Measurements from ENCODE around the gene P2RX5. TPM values are rescaled to one million over a fixed set of nuclear protein-coding genes. Genes with fewer than 3 reads are reported as not detected.
A peak's percentile ranks its signal among the peaks of the same experiment; 100 is the strongest.

The P2RX5 gene
- total RNA-seq, 2 experiments from 2014 or later = 69.7 to 77.5 TPM

- Mint-ChIP-seq H3K9me3 (ENCODE audit: low read depth) (no peaks in the 10 kb centered on the region), H3K36me3 (ENCODE audit: low read depth) (no peaks in the 10 kb centered on the region), H3K4me1 (no peaks in the 10 kb centered on the region), H3K27me3 (no peaks in the 10 kb centered on the region), H3K4me3 (no peak overlapping the region), H3K27ac (no peak overlapping the region)
- ATAC-seq (no peak), DNase-seq (no peak)
- ChIA-PET CTCF (no interaction called here), POLR2A (no interaction called here)
- intact Hi-C loops (cut with DNase I, micrococcal nuclease) = no loop called here
These were observed 38.4 kb downstream of the P2RX5 start for GRCh38 chr17:3657588-3657869.

- intact Hi-C loops (cut with DNase I, micrococcal nuclease) = no loop called here
- CTCF ChIA-PET = no interaction called here
These were observed 39.0 kb downstream of the P2RX5 start for GRCh38 chr17:3656755-3657587.

GRCh38 chr17:3656353-3656752 lies 39.6 kb downstream of the P2RX5 start:
- ChIA-PET CTCF (no interaction called here), POLR2A (no interaction called here)
- Mint-ChIP-seq H3K36me3 (ENCODE audit: low read depth) (no peaks in the 10 kb centered on the region), H3K27ac (no peak overlapping the region), H3K27me3 (no peaks in the 10 kb centered on the region), H3K4me3 (no peak overlapping the region), H3K4me1 (no peaks in the 10 kb centered on the region), H3K9me3 (ENCODE audit: low read depth) (no peaks in the 10 kb centered on the region)
- ATAC-seq (no peak), DNase-seq (no peak)
- intact Hi-C loops (cut with DNase I, micrococcal nuclease) = no loop called here

More at GRCh38 chr17:3656755-3657587, 39.0 kb downstream of the P2RX5 start:
- ATAC-seq (no peak), DNase-seq (no peak)
- no peaks in the 10 kb centered on the region for H3K9me3 Mint-ChIP-seq (ENCODE audit: low read depth)
- no peak overlapping the region for H3K27ac Mint-ChIP-seq
- POLR2A ChIA-PET = no interaction called here
- no peaks in the 10 kb centered on the region for H3K4me1 Mint-ChIP-seq
- no peaks in the 10 kb centered on the region for H3K36me3 Mint-ChIP-seq (ENCODE audit: low read depth)
- no peak overlapping the region for H3K4me3 Mint-ChIP-seq
- H3K27me3 Mint-ChIP-seq = no peaks in the 10 kb centered on the region

- DNase-seq (no peak), ATAC-seq (no peak)
- no peaks in the 10 kb centered on the region for H3K9me3 Mint-ChIP-seq (ENCODE audit: low read depth)
- H3K27me3 Mint-ChIP-seq = no peaks in the 10 kb centered on the region
- ChIA-PET CTCF (no interaction called here), POLR2A (no interaction called here)
- no peak overlapping the region for H3K27ac Mint-ChIP-seq
- no peaks in the 10 kb centered on the region for H3K4me1 Mint-ChIP-seq
- no peaks in the 10 kb centered on the region for H3K36me3 Mint-ChIP-seq (ENCODE audit: low read depth)
- intact Hi-C loops (cut with DNase I, micrococcal nuclease) = no loop called here
- no peak overlapping the region for H3K4me3 Mint-ChIP-seq
These were observed 40.2 kb downstream of the P2RX5 start for GRCh38 chr17:3655766-3656165.

- peak overlapping the region; percentile 33 for H3K27ac Mint-ChIP-seq
- no peaks in the 10 kb centered on the region for H3K27me3 Mint-ChIP-seq
- peaks cover 9% of the 10 kb centered on the region for H3K4me1 Mint-ChIP-seq
- CTCF ChIA-PET = interaction anchor here (0.7 to 2.9 kb wide), 10 partner anchors 8 to 599 kb away, joined by 3 to 11 read pairs (median 4); partner anchors contain the start of genes CTNS, NCBP3 and SHPK
- peak; percentile 82 for ATAC-seq
- POLR2A ChIA-PET = interaction anchor here (0.6 kb wide), 2 partner anchors 438 to 858 kb away, joined by 4 to 8 read pairs; no protein-coding TSS in a partner anchor
- no peak overlapping the region for H3K4me3 Mint-ChIP-seq
- intact Hi-C loops (cut with DNase I, micrococcal nuclease) = loop anchor here (1.0 to 10.0 kb wide), 5 partner anchors 46 to 823 kb away; no protein-coding TSS in a partner anchor
- DNase-seq = peak; percentile 79
- peaks cover 12% of the 10 kb centered on the region for H3K36me3 Mint-ChIP-seq (ENCODE audit: low read depth)
- no peaks in the 10 kb centered on the region for H3K9me3 Mint-ChIP-seq (ENCODE audit: low read depth)
These were observed 48.0 kb downstream of the P2RX5 start for GRCh38 chr17:3647769-3648555.

- no peak overlapping the region for H3K4me3 Mint-ChIP-seq
- no peak overlapping the region for H3K27ac Mint-ChIP-seq
- no peak for ATAC-seq
- no peak for DNase-seq
- POLR2A ChIA-PET = interaction anchor here (0.6 kb wide), 1 partner anchor 438 kb away, joined by 4 read pairs; no protein-coding TSS in a partner anchor
- CTCF ChIA-PET = interaction anchor here (0.7 to 2.9 kb wide), 6 partner anchors 11 to 1339 kb away, joined by 3 to 11 read pairs (median 4); partner anchors contain the start of genes CTNS, NCBP3 and SHPK
- H3K36me3 Mint-ChIP-seq (ENCODE audit: low read depth) = peaks cover 16% of the 10 kb centered on the region
- no peaks in the 10 kb centered on the region for H3K9me3 Mint-ChIP-seq (ENCODE audit: low read depth)
- H3K27me3 Mint-ChIP-seq = no peaks in the 10 kb centered on the region
- peaks cover 9% of the 10 kb centered on the region for H3K4me1 Mint-ChIP-seq
- intact Hi-C loops (cut with DNase I, micrococcal nuclease) = loop anchor here (1.0 to 10.0 kb wide), 5 partner anchors 45 to 822 kb away; no protein-coding TSS in a partner anchor
These were observed 48.7 kb downstream of the P2RX5 start for GRCh38 chr17:3647251-3647650.

GRCh38 chr17:3645310-3645709 lies 50.6 kb downstream of the P2RX5 start:
- ATAC-seq = no peak
- DNase-seq = no peak
- CTCF ChIA-PET = interaction anchor here (0.8 kb wide), 1 partner anchor 43 kb away, joined by 3 read pairs; no protein-coding TSS in a partner anchor
- no peak overlapping the region for H3K4me3 Mint-ChIP-seq
- peaks cover 16% of the 10 kb centered on the region for H3K36me3 Mint-ChIP-seq (ENCODE audit: low read depth)
- peak overlapping the region; percentile 19 for H3K27ac Mint-ChIP-seq
- peaks cover 22% of the 10 kb centered on the region for H3K4me1 Mint-ChIP-seq
- POLR2A ChIA-PET = no interaction called here
- H3K9me3 Mint-ChIP-seq (ENCODE audit: low read depth) = no peaks in the 10 kb centered on the region
- H3K27me3 Mint-ChIP-seq = no peaks in the 10 kb centered on the region
- intact Hi-C loops (cut with DNase I, micrococcal nuclease) = loop anchor here (5.0 to 10.0 kb wide), 2 partner anchors 43 to 821 kb away; no protein-coding TSS in a partner anchor

GRCh38 chr17:3643889-3644349 lies 52.0 kb downstream of the P2RX5 start:
- Mint-ChIP-seq H3K4me1 (peaks cover 33% of the 10 kb centered on the region), H3K9me3 (ENCODE audit: low read depth) (no peaks in the 10 kb centered on the region), H3K27me3 (no peaks in the 10 kb centered on the region), H3K27ac (peak overlapping the region; percentile 55), H3K36me3 (ENCODE audit: low read depth) (peaks cover 17% of the 10 kb centered on the region), H3K4me3 (no peak overlapping the region)
- intact Hi-C loops (cut with DNase I, micrococcal nuclease) = loop anchor here in 1 of 2 experiments (10.0 kb wide), 1 partner anchor 819 kb away; no protein-coding TSS in a partner anchor
- ChIA-PET CTCF (interaction anchor here (0.7 to 1.2 kb wide), 4 partner anchors 9 to 781 kb away, joined by 3 to 4 read pairs (median 4); no protein-coding TSS in a partner anchor), POLR2A (no interaction called here)
- peak; percentile 60 for ATAC-seq
- peak; percentile 29 for DNase-seq

- no peak overlapping the region for H3K4me3 Mint-ChIP-seq
- intact Hi-C loops (cut with DNase I, micrococcal nuclease) = loop anchor here in 1 of 2 experiments (10.0 kb wide), 1 partner anchor 817 kb away; no protein-coding TSS in a partner anchor
These were observed 54.1 kb downstream of the P2RX5 start for GRCh38 chr17:3641717-3642486.

GRCh38 chr17:3641014-3641413 lies 54.9 kb downstream of the P2RX5 start:
- Mint-ChIP-seq H3K4me1 (peaks cover 49% of the 10 kb centered on the region), H3K9me3 (ENCODE audit: low read depth) (no peaks in the 10 kb centered on the region), H3K27me3 (no peaks in the 10 kb centered on the region), H3K27ac (peak overlapping the region; percentile 89), H3K4me3 (no peak overlapping the region), H3K36me3 (ENCODE audit: low read depth) (peaks cover 10% of the 10 kb centered on the region)
- ATAC-seq = no peak
- no peak for DNase-seq
- ChIA-PET CTCF (interaction anchor here (1.0 kb wide), 1 partner anchor 9 kb away, joined by 3 read pairs; no protein-coding TSS in a partner anchor), POLR2A (no interaction called here)
- intact Hi-C loops (cut with DNase I, micrococcal nuclease) = loop anchor here in 1 of 2 experiments (10.0 kb wide), 1 partner anchor 816 kb away; no protein-coding TSS in a partner anchor

More at GRCh38 chr17:3641717-3642486, 54.1 kb downstream of the P2RX5 start:
- ATAC-seq (no peak), DNase-seq (no peak)
- POLR2A ChIA-PET = no interaction called here
- CTCF ChIA-PET = interaction anchor here (0.6 kb wide), 1 partner anchor 9 kb away, joined by 4 read pairs; no protein-coding TSS in a partner anchor
- Mint-ChIP-seq H3K36me3 (ENCODE audit: low read depth) (peaks cover 10% of the 10 kb centered on the region), H3K4me1 (peaks cover 49% of the 10 kb centered on the region), H3K27ac (peak overlapping the region; percentile 55), H3K27me3 (no peaks in the 10 kb centered on the region), H3K9me3 (ENCODE audit: low read depth) (no peaks in the 10 kb centered on the region)
